Gastroesophageal sphincter (tissue), 3 donors: ENCODE results near the gene CDH15.

Source experiments
- POLR2A ChIP-seq, 2 donors: fragments of 450-650 bp; IDR thresholded peaks; one replicate each; pipeline ENCODE4 v1.6.1; 2017; ENCODE audit warnings: antibody characterized with exemption in 2 of 2, mild to moderate bottlenecking in 2 of 2, moderate library complexity in 1 of 2
- POLR2AphosphoS5 ChIP-seq: sonication (generic); formaldehyde crosslinking; IDR thresholded peaks from one replicate; pipeline ENCODE4 v1.6.1; 2017; ENCODE audit warnings: antibody characterized with exemption
- TF ChIP-seq, protein P1 (sequence below), 4 experiments: fragments of 200-600 bp in 2 of 4; fragments of 450-650 bp in 2 of 4; sonication (generic) in 1 of 4; IDR thresholded peaks; one replicate each; pipeline ENCODE4 v1.5.1; 2017 to 2019; ENCODE audit warnings: antibody characterized with exemption in 4 of 4, mild to moderate bottlenecking in 2 of 4, moderate library complexity in 2 of 4

DNA sequence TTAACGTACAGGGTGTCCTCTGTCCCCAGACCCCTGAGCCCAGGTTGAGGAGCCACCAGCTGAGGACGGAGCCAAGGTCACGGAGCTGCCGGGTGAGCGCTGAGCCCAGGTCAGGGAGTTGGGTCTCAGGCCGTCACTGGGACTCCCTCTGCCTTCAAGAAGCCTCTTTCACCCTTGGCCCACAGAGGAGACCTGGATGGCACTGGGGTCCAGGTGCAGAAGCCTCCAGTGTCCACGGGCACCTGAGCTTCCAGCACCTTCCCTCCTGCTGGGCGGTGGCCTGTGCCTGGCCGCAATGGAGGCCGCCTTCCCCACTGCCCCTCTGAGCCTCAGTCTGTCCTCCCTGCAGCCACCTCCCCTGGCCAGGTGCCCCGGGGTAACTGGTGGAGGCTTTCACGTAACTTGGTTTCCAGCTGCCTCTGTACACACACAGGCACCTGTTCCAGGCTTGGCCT lies 31.6 kb upstream of the CDH15 start:
- TF ChIP-seq, protein P1, sequence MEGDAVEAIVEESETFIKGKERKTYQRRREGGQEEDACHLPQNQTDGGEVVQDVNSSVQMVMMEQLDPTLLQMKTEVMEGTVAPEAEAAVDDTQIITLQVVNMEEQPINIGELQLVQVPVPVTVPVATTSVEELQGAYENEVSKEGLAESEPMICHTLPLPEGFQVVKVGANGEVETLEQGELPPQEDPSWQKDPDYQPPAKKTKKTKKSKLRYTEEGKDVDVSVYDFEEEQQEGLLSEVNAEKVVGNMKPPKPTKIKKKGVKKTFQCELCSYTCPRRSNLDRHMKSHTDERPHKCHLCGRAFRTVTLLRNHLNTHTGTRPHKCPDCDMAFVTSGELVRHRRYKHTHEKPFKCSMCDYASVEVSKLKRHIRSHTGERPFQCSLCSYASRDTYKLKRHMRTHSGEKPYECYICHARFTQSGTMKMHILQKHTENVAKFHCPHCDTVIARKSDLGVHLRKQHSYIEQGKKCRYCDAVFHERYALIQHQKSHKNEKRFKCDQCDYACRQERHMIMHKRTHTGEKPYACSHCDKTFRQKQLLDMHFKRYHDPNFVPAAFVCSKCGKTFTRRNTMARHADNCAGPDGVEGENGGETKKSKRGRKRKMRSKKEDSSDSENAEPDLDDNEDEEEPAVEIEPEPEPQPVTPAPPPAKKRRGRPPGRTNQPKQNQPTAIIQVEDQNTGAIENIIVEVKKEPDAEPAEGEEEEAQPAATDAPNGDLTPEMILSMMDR (IDR thresholded peaks at IDR 0.05): no peak
- no peak for TF ChIP-seq POLR2A (IDR thresholded peaks at IDR 0.05)
- no peak for TF ChIP-seq POLR2AphosphoS5
